ENCODE results near the gene BAG1. TPM values are rescaled to one million over a fixed set of nuclear protein-coding genes. Genes with fewer than 3 reads are reported as not detected.

The BAG1 gene
- total and polyA plus RNA-seq, 2 of the 13 experiments (the other 11 are each of a cell fraction or from before 2014, with no cell fraction given): 23.1 to 59.5 TPM

- TF ChIP-seq TFDP1 (CRISPR knock-in tag; IDR thresholded peaks at IDR 0.05; ENCODE audit: borderline replicate concordance): peak; percentile 90
- TF ChIP-seq KLF12 (CRISPR knock-in tag; IDR thresholded peaks at IDR 0.05; ENCODE audit: borderline replicate concordance): no peak
- TF ChIP-seq FOXP4 (CRISPR knock-in tag; IDR thresholded peaks at IDR 0.05): peak; percentile 66
- no peak for TF ChIP-seq ZNF512 (CRISPR knock-in tag; IDR thresholded peaks at IDR 0.05)
- TF ChIP-seq ZNF766 (CRISPR knock-in tag; IDR thresholded peaks at IDR 0.05; ENCODE audit: borderline replicate concordance): peak; percentile 17; the same call in 1 of the 2 replicates
- peak; percentile 79 for TF ChIP-seq SMAD3 (CRISPR knock-in tag; IDR thresholded peaks at IDR 0.05)
- no peak for TF ChIP-seq HDAC6 (IDR thresholded peaks at IDR 0.05; ENCODE audit: low read depth, low read length)
- TF ChIP-seq ARID2 (CRISPR knock-in tag; IDR thresholded peaks at IDR 0.05; ENCODE audit: borderline replicate concordance): peak; percentile 78; the same call in 1 of the 2 replicates
- TF ChIP-seq DRAP1 (CRISPR knock-in tag; IDR thresholded peaks at IDR 0.05): peak; percentile 79
- peak; percentile 95; the same call in 1 of the 2 replicates for TF ChIP-seq CCDC6 (CRISPR knock-in tag; IDR thresholded peaks at IDR 0.05)
- TF ChIP-seq TEAD2 (CRISPR knock-in tag; IDR thresholded peaks at IDR 0.05): no peak
- TF ChIP-seq GABPA (IDR thresholded peaks at IDR 0.05; ENCODE audit: low read depth, low read length): peak; percentile 79
- TF ChIP-seq GABPA (CRISPR knock-in tag; IDR thresholded peaks at IDR 0.05; ENCODE audit: low read depth): peak; percentile 95
- TF ChIP-seq ZNF558 (CRISPR knock-in tag; IDR thresholded peaks at IDR 0.05; ENCODE audit: borderline replicate concordance): 0 out of 2 replicates have a peak, but pooled peaks have one; percentile 86
- TF ChIP-seq ZNF333 (CRISPR knock-in tag; IDR thresholded peaks at IDR 0.05; ENCODE audit: borderline replicate concordance): peak; percentile 98
- peak; percentile 32; the same call in 1 of the 2 replicates for TF ChIP-seq ZBTB26 (CRISPR knock-in tag; IDR thresholded peaks at IDR 0.05; ENCODE audit: borderline replicate concordance)
- peak; percentile 51; the same call in 1 of the 2 replicates for TF ChIP-seq SAFB2 (CRISPR knock-in tag; IDR thresholded peaks at IDR 0.05; ENCODE audit: borderline replicate concordance, low read depth)
- peak; percentile 98; the same call in 1 of the 2 replicates for TF ChIP-seq MXD4 (CRISPR knock-in tag; IDR thresholded peaks at IDR 0.05)
- 0 out of 2 replicates have a peak, but pooled peaks have one; percentile 59 for TF ChIP-seq ZBTB3 (CRISPR knock-in tag; IDR thresholded peaks at IDR 0.05; ENCODE audit: borderline replicate concordance, low read depth)
- peak; percentile 41; the same call in 1 of the 2 replicates for TF ChIP-seq ZNF230 (CRISPR knock-in tag; IDR thresholded peaks at IDR 0.05)
- TF ChIP-seq TRIM22 (IDR thresholded peaks at IDR 0.05): no peak
Measured at GRCh38 chr9:33290247-33291030, 25.9 kb upstream of the BAG1 start, which contains the start of gene NFX1 (continued).

All from HepG2 (cell line).